ENCODE results near the gene CDK8. TPM values are rescaled to one million over a fixed set of nuclear protein-coding genes. Genes with fewer than 3 reads are reported as not detected.

Gene CDK8
- total and polyA plus RNA-seq, 2 experiments from 2014 or later: 13.6 to 24.0 TPM

DNA sequence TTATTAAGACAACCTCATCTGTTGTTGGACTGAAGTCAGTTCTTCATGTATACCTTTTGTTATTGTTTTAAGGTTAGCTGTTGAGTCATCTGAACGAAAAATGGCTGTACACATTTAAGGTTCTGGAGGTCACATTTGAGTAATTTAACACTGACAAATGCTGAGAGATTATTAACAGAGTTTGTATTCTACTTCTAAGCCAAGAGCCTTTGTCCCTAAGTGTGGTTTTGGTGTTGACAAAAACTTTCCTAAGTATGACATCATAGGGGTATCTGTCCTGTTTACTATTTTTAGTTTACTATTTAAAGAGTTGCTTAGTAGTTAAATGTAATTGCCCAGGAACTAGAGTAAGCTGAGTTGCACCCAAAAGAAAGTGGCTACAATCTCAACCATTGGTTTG is 71.9 kb downstream of the CDK8 start (continued):
- TF ChIP-seq, protein P1, sequence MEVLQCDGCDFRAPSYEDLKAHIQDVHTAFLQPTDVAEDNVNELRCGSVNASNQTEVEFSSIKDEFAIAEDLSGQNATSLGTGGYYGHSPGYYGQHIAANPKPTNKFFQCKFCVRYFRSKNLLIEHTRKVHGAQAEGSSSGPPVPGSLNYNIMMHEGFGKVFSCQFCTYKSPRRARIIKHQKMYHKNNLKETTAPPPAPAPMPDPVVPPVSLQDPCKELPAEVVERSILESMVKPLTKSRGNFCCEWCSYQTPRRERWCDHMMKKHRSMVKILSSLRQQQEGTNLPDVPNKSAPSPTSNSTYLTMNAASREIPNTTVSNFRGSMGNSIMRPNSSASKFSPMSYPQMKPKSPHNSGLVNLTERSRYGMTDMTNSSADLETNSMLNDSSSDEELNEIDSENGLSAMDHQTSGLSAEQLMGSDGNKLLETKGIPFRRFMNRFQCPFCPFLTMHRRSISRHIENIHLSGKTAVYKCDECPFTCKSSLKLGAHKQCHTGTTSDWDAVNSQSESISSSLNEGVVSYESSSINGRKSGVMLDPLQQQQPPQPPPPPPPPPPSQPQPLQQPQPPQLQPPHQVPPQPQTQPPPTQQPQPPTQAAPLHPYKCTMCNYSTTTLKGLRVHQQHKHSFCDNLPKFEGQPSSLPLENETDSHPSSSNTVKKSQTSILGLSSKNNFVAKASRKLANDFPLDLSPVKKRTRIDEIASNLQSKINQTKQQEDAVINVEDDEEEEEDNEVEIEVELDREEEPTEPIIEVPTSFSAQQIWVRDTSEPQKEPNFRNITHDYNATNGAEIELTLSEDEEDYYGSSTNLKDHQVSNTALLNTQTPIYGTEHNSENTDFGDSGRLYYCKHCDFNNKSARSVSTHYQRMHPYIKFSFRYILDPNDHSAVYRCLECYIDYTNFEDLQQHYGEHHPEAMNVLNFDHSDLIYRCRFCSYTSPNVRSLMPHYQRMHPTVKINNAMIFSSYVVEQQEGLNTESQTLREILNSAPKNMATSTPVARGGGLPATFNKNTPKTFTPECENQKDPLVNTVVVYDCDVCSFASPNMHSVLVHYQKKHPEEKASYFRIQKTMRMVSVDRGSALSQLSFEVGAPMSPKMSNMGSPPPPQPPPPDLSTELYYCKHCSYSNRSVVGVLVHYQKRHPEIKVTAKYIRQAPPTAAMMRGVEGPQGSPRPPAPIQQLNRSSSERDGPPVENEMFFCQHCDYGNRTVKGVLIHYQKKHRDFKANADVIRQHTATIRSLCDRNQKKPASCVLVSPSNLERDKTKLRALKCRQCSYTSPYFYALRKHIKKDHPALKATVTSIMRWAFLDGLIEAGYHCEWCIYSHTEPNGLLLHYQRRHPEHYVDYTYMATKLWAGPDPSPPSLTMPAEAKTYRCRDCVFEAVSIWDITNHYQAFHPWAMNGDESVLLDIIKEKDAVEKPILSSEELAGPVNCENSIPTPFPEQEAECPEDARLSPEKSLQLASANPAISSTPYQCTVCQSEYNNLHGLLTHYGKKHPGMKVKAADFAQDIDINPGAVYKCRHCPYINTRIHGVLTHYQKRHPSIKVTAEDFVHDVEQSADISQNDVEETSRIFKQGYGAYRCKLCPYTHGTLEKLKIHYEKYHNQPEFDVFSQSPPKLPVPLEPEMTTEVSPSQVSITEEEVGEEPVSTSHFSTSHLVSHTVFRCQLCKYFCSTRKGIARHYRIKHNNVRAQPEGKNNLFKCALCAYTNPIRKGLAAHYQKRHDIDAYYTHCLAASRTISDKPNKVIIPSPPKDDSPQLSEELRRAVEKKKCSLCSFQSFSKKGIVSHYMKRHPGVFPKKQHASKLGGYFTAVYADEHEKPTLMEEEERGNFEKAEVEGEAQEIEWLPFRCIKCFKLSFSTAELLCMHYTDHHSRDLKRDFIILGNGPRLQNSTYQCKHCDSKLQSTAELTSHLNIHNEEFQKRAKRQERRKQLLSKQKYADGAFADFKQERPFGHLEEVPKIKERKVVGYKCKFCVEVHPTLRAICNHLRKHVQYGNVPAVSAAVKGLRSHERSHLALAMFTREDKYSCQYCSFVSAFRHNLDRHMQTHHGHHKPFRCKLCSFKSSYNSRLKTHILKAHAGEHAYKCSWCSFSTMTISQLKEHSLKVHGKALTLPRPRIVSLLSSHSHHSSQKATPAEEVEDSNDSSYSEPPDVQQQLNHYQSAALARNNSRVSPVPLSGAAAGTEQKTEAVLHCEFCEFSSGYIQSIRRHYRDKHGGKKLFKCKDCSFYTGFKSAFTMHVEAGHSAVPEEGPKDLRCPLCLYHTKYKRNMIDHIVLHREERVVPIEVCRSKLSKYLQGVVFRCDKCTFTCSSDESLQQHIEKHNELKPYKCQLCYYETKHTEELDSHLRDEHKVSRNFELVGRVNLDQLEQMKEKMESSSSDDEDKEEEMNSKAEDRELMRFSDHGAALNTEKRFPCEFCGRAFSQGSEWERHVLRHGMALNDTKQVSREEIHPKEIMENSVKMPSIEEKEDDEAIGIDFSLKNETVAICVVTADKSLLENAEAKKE (CRISPR knock-in tag; IDR thresholded peaks at IDR 0.05): no peak
- no peak for TF ChIP-seq ZNF331 (CRISPR knock-in tag; IDR thresholded peaks at IDR 0.05; ENCODE audit: low read depth)
- no peak for TF ChIP-seq ZNF114 (CRISPR knock-in tag; IDR thresholded peaks at IDR 0.05)
- no peak for TF ChIP-seq ETS1 (IDR thresholded peaks at IDR 0.05)

- H3K9me3 Mint-ChIP-seq: no peaks in the 10 kb centered on the region; the same call in 2 of the 3 replicates
- H3K9me2 ChIP-seq (ENCODE audit: insufficient read depth): no peaks in the 10 kb centered on the region
- no peaks in the 10 kb centered on the region; the same call in 2 of the 3 replicates for H3K36me3 Mint-ChIP-seq (ENCODE audit: low read depth)
- no peak overlapping the region for H3K27ac ChIP-seq (ENCODE audit: low read depth)
- peaks cover 97% of the 10 kb centered on the region for H3K79me2 ChIP-seq (replicated peaks; ENCODE audit: insufficient read depth)
- no peaks in the 10 kb centered on the region for H3F3A ChIP-seq (replicated peaks; ENCODE audit: low read depth)
- no peaks in the 10 kb centered on the region; the same call in 1 of the 2 replicates for H3K36me3 ChIP-seq (ENCODE audit: insufficient read depth)
- no peaks in the 10 kb centered on the region for H3K27me3 Mint-ChIP-seq (ENCODE audit: insufficient read depth, low read depth, poor library complexity)
- H3K4me2 ChIP-seq: no peak overlapping the region
- peaks cover 32% of the 10 kb centered on the region for H3K4me1 Mint-ChIP-seq
- no peak overlapping the region for H3K4me3 Mint-ChIP-seq
- DNase-seq (ENCODE audit: low spot score): no peak
- ATAC-seq: no peak
- no peak overlapping the region for H2AFZ ChIP-seq
- 0 out of 2 replicates have a peak overlapping the region, but pooled peaks have one; percentile 11 for H3K27ac Mint-ChIP-seq
- TF ChIP-seq EZH2phosphoT487 (IDR thresholded peaks at IDR 0.05; ENCODE audit: unreplicated experiment) (no peak), STAT1 (IDR thresholded peaks at IDR 0.05; ENCODE audit: unreplicated experiment) (no peak), ZNF114 (CRISPR knock-in tag; IDR thresholded peaks at IDR 0.05) (no peak), CTCF (conservative IDR thresholded peaks at IDR 0.05; ENCODE audit: low read depth in 2 of 2) (no peak)
- TF ChIP-seq, protein P2, sequence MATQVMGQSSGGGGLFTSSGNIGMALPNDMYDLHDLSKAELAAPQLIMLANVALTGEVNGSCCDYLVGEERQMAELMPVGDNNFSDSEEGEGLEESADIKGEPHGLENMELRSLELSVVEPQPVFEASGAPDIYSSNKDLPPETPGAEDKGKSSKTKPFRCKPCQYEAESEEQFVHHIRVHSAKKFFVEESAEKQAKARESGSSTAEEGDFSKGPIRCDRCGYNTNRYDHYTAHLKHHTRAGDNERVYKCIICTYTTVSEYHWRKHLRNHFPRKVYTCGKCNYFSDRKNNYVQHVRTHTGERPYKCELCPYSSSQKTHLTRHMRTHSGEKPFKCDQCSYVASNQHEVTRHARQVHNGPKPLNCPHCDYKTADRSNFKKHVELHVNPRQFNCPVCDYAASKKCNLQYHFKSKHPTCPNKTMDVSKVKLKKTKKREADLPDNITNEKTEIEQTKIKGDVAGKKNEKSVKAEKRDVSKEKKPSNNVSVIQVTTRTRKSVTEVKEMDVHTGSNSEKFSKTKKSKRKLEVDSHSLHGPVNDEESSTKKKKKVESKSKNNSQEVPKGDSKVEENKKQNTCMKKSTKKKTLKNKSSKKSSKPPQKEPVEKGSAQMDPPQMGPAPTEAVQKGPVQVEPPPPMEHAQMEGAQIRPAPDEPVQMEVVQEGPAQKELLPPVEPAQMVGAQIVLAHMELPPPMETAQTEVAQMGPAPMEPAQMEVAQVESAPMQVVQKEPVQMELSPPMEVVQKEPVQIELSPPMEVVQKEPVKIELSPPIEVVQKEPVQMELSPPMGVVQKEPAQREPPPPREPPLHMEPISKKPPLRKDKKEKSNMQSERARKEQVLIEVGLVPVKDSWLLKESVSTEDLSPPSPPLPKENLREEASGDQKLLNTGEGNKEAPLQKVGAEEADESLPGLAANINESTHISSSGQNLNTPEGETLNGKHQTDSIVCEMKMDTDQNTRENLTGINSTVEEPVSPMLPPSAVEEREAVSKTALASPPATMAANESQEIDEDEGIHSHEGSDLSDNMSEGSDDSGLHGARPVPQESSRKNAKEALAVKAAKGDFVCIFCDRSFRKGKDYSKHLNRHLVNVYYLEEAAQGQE (IDR thresholded peaks at IDR 0.05; ENCODE audit: unreplicated experiment): no peak
- no peak overlapping the region for H3K4me3 ChIP-seq
- peaks cover 16% of the 10 kb centered on the region for H3K4me1 ChIP-seq (ENCODE audit: insufficient read depth)
- H4K20me1 ChIP-seq (replicated peaks; ENCODE audit: insufficient read depth): peaks cover 27% of the 10 kb centered on the region
- no peaks in the 10 kb centered on the region for H3K27me3 ChIP-seq (ENCODE audit: insufficient read depth)
These were observed 72.6 kb downstream of the CDK8 start for GRCh38 chr13:26326562-26326961.

Data from GM23338 (cell line).